T-helper 22 cell (primary cell): ENCODE measurements around the gene SGPL1.

Source experiments
- DNase-seq: peaks from one replicate; pipeline ENCODE4 v3.0.0-alpha.2; 2020; ENCODE audit warnings: low read depth

The SGPL1 gene

DNA sequence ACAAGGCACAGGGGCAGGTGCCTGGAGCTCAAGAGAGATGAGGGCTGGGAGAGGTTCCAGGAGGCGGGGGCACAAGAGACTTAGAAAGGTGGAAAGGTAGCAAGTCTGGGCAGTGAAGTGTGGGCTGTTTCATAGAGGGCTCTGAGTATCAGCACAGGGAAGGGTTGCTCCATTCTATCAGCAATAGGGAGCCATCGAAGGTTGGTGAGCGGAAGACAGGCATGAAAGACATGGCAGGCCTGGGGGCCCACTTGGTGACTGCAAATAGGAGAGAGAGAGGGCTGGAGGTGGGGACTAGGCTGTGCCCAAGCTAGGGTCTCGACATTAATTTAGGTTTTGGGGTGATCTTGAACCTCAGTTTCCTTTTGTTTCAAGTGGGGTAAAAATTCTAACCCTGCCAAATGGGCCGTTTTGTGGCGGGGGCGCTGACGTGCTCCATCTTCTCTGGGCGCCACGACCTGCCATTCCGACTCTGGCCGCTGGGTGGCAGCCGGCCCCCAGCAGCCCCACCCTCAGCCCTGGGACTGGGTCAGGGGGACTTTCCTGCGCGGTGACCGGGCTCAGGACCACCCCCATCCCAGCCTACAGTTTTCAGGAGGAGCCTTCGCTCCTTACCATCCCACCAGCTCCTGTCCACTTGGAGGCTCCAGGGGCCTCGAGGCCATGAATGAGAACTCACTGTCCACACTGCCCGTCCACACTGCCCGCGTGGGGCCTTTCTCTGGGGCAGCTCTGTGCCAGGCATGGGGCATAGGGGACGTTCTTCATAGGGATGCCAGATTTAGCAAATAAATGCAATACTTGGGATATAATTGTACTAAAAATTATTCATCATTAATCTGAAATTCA, 109.9 kb downstream of the SGPL1 start:
- DNase-seq = no peak

DNA sequence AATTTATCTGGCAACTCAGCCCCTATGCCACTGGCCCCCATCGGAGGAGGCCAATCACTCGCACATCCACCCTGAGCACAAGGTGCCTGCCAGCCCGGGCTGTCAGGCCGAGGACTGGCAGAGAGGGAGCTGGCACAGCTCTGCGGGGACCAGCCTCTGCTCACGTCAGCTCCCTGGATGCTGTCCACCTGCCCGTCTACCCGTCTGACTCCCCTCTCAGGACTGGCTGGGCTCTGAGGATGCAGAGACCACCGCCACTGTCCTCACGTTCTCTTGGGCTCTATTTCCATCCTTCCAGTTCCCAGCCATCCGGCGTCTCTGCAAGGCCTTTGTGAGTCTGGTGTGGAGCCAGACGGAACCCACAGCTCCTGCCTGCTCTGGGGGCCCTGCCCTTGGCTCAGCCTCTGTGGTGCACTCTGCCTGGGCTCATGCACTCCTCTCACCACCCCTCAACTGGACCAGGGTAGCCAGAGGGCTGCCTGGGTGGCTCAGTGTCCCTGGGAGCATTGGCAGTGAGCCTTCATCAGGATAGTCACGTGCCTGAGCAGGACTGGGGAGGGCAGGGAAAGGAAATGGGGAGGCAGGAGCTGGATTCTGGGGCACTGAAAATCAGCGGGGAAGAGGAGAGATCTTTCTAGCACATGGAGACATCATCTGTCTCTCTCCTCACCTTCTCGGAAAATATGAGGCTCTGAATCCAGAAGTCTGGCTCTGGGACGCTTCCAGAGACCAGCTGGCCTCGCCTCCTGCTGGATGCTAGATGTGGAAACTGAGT, 110.7 kb downstream of the SGPL1 start:
- DNase-seq = no peak

DNA sequence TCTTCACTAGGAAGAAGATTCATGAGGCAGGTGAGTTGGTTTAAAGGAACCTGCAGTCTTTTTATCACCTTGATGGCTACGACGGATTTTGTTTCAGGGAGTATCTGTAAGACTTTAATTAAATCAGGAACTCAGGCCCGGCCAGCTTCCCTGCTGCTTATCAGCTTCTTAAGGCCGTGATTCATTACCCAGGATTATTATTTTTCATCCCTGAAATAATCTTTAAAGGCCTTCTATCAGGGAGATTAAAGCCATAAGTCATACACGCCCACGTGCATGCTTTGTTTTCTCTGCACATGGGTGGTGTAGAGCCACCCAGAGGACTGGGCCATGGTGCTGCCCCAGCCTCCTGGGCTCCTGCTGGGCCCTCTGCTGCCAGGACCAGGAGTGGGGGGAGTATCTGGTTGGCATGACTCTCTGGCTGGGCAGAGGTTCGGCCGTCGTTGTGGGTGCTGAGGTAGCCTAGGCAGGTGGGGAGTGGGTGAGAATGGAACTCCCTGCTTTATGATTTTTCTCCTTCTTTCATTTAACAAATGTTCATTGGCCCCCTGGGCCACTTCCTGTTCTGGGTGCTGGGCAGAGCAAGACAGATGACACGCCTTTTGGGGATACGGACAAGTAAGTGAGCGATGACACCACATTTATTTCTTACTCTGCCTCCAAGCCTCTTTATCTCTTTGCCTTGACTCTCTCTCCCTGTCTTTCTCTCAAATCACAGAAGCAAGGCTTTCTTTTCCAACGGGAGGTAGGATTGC, 111.6 kb downstream of the SGPL1 start:
- DNase-seq = no peak

DNA sequence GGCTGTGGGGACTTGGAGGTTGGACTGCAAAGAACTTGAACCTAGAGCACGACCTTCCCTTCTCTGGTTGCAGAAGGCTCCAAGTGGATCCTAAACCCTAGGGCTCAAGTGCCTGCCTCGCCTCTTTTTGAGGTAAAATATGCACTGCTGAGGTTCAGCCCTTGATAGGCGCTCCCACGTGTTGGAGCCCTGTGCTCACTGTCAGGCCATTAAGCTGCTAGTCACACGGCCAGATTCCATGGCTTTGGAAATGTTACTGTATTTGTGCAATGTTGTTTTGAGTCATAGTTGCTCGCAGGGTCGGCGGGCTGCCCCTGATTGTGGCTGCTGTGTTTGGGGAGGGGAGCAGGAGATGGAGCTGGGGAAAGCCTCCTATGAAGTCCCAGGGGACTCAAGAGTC, 112.4 kb downstream of the SGPL1 start:
- no peak for DNase-seq

GRCh38 chr10:70930263-70931000, 114.7 kb downstream of the SGPL1 start:
- DNase-seq = no peak
